IPS-18c (cell line): ENCODE measurements around the gene PFDN6.
"Not testable (repeated sequence)": the region's sequence is repeated elsewhere in the genome, so short reads cannot be mapped to it uniquely, and the experiment has no call there.

Experiments
- H3K4me3 ChIP-seq: 2 replicates; pipeline ENCODE4 v1.7.0; 2013; ENCODE audit warnings: low read depth, mild to moderate bottlenecking, low read length, moderate library complexity; ENCODE audit not compliant: insufficient read depth
- H3K9me3 ChIP-seq: one replicate; pipeline ENCODE4 v1.6.1; 2013; ENCODE audit warnings: mild to moderate bottlenecking, low read length, moderate library complexity; ENCODE audit not compliant: control insufficient read depth, insufficient read depth

PFDN6 gene

GRCh38 chr6:33272275-33273128, 16.9 kb upstream of the PFDN6 start:
- H3K4me3 ChIP-seq: peak overlapping the region; percentile 91
- H3K9me3 ChIP-seq: no peaks in the 10 kb centered on the region

- Histone ChIP-seq H3K9me3 (no peaks in the 10 kb centered on the region), H3K4me3 (peak overlapping the region; percentile 91)
Measured at GRCh38 chr6:33273129-33273923, 16.1 kb upstream of the PFDN6 start.

- Histone ChIP-seq H3K4me3 (peak overlapping the region; percentile 16; the same call in 1 of the 2 replicates), H3K9me3 (no peaks in the 10 kb centered on the region)
Measured at GRCh38 chr6:33273924-33274902, 15.2 kb upstream of the PFDN6 start.

GRCh38 chr6:33275795-33276580, 13.4 kb upstream of the PFDN6 start:
- not testable (repeated sequence) for H3K9me3 ChIP-seq
- H3K4me3 ChIP-seq: peak overlapping the region; percentile 61; the same call in 1 of the 2 replicates

- Histone ChIP-seq H3K9me3 (no peaks in the 10 kb centered on the region), H3K4me3 (peak overlapping the region; percentile 61)
Measured at GRCh38 chr6:33276581-33276863, 12.9 kb upstream of the PFDN6 start.

GRCh38 chr6:33276864-33277662, 12.3 kb upstream of the PFDN6 start, which contains the start of gene B3GALT4:
B3GALT4 (plus strand) TSS chr6:33277123; CDS start chr6:33277420, 297 bp downstream.
- peak within 1 kb of the TSS; percentile 61 for H3K4me3 ChIP-seq

GRCh38 chr6:33277663-33278391, 11.6 kb upstream of the PFDN6 start:
- H3K4me3 ChIP-seq: peak overlapping the region; percentile 61

More at GRCh38 chr6:33276864-33277662, 12.3 kb upstream of the PFDN6 start, which contains the start of gene B3GALT4:
- H3K9me3 ChIP-seq: no peaks in the 10 kb centered on the region

GRCh38 chr6:33278392-33278741, 11.0 kb upstream of the PFDN6 start:
- H3K9me3 ChIP-seq: no peaks in the 10 kb centered on the region
- H3K4me3 ChIP-seq: no peak overlapping the region; the same call in 1 of the 2 replicates

More at GRCh38 chr6:33277663-33278391, 11.6 kb upstream of the PFDN6 start:
- no peaks in the 10 kb centered on the region for H3K9me3 ChIP-seq

- Histone ChIP-seq H3K9me3 (no peaks in the 10 kb centered on the region), H3K4me3 (no peak overlapping the region)
Measured at GRCh38 chr6:33278810-33279209, 10.6 kb upstream of the PFDN6 start.

GRCh38 chr6:33279257-33279695, 10.1 kb upstream of the PFDN6 start:
- Histone ChIP-seq H3K9me3 (no peaks in the 10 kb centered on the region), H3K4me3 (no peak overlapping the region)

GRCh38 chr6:33279971-33280511, 9.4 kb upstream of the PFDN6 start:
- H3K4me3 ChIP-seq: no peak overlapping the region

GRCh38 chr6:33280539-33280938, 8.9 kb upstream of the PFDN6 start:
- no peaks in the 10 kb centered on the region for H3K9me3 ChIP-seq
- H3K4me3 ChIP-seq: no peak overlapping the region

More at GRCh38 chr6:33279971-33280511, 9.4 kb upstream of the PFDN6 start:
- no peaks in the 10 kb centered on the region for H3K9me3 ChIP-seq

GRCh38 chr6:33285214-33285613, 4.2 kb upstream of the PFDN6 start:
- H3K9me3 ChIP-seq, H3K4me3 ChIP-seq: not testable (repeated sequence)

GRCh38 chr6:33286946-33287914, 2.2 kb upstream of the PFDN6 start:
- Histone ChIP-seq H3K9me3 (no peaks in the 10 kb centered on the region), H3K4me3 (no peak overlapping the region)
